GM12801 (cell line): ENCODE results near the gene SUN1.

Experiments
- TF ChIP-seq, protein P1 (sequence below): IDR thresholded peaks from one replicate; pipeline ENCODE4 v1.5.1; 2011; ENCODE audit warnings: control low read depth; ENCODE audit not compliant: insufficient read length; ENCODE audit errors: extremely low read depth

The SUN1 gene

DNA sequence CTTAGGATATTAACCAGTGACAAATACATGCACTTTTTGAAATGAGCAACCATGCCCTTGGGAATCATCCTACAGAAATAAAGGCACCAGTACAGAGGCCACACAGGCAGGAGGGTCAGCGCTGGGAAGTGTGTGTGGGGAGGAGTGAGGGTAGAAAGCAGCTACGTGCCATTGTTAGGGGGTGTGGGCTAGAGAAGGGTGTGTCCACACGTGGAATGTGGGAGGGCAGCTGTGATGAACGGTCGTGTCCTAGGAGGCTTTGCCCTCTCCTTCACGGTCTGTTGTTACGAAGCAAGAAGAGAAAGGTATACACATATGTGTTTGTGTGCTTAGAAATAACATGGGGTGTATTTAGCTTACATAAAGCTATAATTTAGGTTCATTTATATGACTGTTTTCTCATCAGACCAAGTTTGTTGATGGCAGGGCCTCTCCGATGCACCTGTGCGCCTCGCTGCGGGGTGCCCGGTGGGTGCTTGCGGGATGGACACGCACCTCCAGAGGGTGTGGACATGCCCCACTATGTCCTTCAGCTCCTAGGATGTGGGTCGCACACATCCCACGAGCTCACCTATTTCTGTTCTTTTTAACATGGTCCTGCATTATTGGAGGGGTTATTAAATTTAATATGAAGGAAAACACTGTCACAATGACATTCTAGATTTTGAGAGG, 27.2 kb downstream of the SUN1 start:
- TF ChIP-seq, protein P1, sequence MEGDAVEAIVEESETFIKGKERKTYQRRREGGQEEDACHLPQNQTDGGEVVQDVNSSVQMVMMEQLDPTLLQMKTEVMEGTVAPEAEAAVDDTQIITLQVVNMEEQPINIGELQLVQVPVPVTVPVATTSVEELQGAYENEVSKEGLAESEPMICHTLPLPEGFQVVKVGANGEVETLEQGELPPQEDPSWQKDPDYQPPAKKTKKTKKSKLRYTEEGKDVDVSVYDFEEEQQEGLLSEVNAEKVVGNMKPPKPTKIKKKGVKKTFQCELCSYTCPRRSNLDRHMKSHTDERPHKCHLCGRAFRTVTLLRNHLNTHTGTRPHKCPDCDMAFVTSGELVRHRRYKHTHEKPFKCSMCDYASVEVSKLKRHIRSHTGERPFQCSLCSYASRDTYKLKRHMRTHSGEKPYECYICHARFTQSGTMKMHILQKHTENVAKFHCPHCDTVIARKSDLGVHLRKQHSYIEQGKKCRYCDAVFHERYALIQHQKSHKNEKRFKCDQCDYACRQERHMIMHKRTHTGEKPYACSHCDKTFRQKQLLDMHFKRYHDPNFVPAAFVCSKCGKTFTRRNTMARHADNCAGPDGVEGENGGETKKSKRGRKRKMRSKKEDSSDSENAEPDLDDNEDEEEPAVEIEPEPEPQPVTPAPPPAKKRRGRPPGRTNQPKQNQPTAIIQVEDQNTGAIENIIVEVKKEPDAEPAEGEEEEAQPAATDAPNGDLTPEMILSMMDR, result no peak

DNA sequence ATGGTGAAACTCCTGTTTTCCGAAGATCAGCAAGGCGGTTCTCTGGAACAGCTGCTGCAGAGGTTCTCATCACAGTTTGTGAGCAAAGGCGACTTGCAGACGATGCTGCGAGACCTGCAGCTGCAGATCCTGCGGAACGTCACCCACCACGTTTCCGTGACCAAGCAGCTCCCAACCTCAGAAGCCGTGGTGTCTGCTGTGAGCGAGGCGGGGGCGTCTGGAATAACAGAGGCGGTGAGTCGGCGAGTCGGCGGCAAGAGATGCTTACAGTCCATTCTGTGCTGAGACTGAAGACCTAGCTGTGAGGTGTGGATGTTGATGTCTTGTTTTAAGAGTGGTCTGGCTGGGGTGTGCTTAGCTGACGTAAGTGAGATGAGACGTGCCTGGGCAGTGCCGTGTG, 27.9 kb downstream of the SUN1 start:
- TF ChIP-seq, protein P1, result no peak

- TF ChIP-seq, protein P1, result no peak
Measured at GRCh38 chr7:861222-861621, 28.9 kb downstream of the SUN1 start.

- TF ChIP-seq, protein P1, result no peak
Measured at GRCh38 chr7:862157-862556, 29.9 kb downstream of the SUN1 start.

DNA sequence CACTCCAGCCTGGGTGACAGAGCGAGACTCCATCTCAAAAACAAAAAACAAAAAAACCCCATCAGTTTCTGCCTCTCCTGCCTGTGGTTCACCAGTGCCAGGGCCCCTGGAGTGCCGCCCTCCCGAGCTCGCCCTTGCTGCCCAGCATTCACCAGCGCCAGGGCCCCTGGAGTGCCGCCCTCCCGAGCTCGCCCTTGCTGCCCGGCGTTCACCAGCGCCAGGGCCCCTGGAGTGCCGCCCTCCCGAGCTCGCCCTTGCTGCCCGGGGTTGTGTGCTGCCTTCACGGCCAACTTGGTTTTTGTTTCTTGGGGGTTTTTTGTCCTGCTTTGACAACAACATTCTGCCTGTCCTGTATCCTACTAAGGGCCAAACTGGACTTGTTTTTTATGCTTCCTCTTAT, 30.8 kb downstream of the SUN1 start:
- TF ChIP-seq, protein P1, result no peak

- TF ChIP-seq, protein P1, result no peak
Measured at GRCh38 chr7:865921-866320, 33.6 kb downstream of the SUN1 start.

GRCh38 chr7:867001-867405, 34.7 kb downstream of the SUN1 start:
- TF ChIP-seq, protein P1, result no peak
